Measurements from ENCODE around the gene MKNK2. TPM values are rescaled to one million over a fixed set of nuclear protein-coding genes. Genes with fewer than 3 reads are reported as not detected.

MKNK2 gene
- total and polyA plus RNA-seq, 11 donors, result 110 to 318 (median 155) TPM

GRCh38 chr19:2053601-2054389, 2.8 kb upstream of the MKNK2 start:
- 70 to 77% (median 72%) methylated on average over 20 to 24 of the region's 24 CpGs for WGBS, 4 donors
- TF ChIP-seq CTCF (IDR thresholded peaks at IDR 0.05), result no peak
- no peak for TF ChIP-seq POLR2A (IDR thresholded peaks at IDR 0.05)
- Histone ChIP-seq H3K36me3 (peaks cover 0 to 8% (median 0%) of the 10 kb centered on the region in 9 donors), H3K27ac (peak overlapping the region; percentile 10 to 100 (median 72)), H3K4me3 (no peak overlapping the region), H3K4me1 (peaks cover 9 to 73% (median 50%) of the 10 kb centered on the region in 12 donors), H3K27me3 (no peaks in the 10 kb centered on the region), H3K9me3 (no peaks in the 10 kb centered on the region)
- intact Hi-C loops (cut with DNase I), result loop anchor here in 1 of 10 donors (10.0 kb wide), 1 partner anchor 779 kb away; the partner anchor contains the start of gene FAM174C
- ATAC-seq (peak; percentile 6 to 42 (median 18)), DNase-seq (peak; percentile 78 to 89 (median 86))

GRCh38 chr19:2051773-2052704, 995 bp upstream of the MKNK2 start:
- no peak for TF ChIP-seq POLR2A (IDR thresholded peaks at IDR 0.05)
- no peak for TF ChIP-seq CTCF (IDR thresholded peaks at IDR 0.05)
- H3K36me3 ChIP-seq, result peaks cover 0 to 12% (median 3%) of the 10 kb centered on the region in 9 donors
- no peak for ATAC-seq
- peak in 4 of 5 donors; percentile 70 to 81 (median 72) for DNase-seq
- intact Hi-C loops (cut with DNase I), result loop anchor here in 2 of 10 donors (1.0 to 10.0 kb wide), 2 partner anchors 9 to 777 kb away; partner anchors contain the start of gene FAM174C (in 1 of the 2)
- H3K27ac ChIP-seq, result peak overlapping the region; percentile 83 to 99 (median 95)
- H3K4me3 ChIP-seq, result peak overlapping the region in 11 of 12 donors; percentile 71 to 99 (median 94)
- no peaks in the 10 kb centered on the region for H3K9me3 ChIP-seq
- no peaks in the 10 kb centered on the region for H3K27me3 ChIP-seq
- peaks cover 21 to 76% (median 64%) of the 10 kb centered on the region in 12 donors for H3K4me1 ChIP-seq
- WGBS, 4 donors, result 45 to 62% (median 50%) methylated on average over 15 to 18 of the region's 18 CpGs

- Histone ChIP-seq H3K27me3 (no peaks in the 10 kb centered on the region), H3K4me3 (peak overlapping the region; percentile 71 to 99 (median 95)), H3K9me3 (no peaks in the 10 kb centered on the region), H3K27ac (peak overlapping the region; percentile 83 to 99 (median 96)), H3K4me1 (peaks cover 30 to 79% (median 67%) of the 10 kb centered on the region in 12 donors), H3K36me3 (peaks cover 0 to 27% (median 15%) of the 10 kb centered on the region in 9 donors)
- TF ChIP-seq POLR2A (IDR thresholded peaks at IDR 0.05), result no peak
- no peak for TF ChIP-seq CTCF (IDR thresholded peaks at IDR 0.05)
- ATAC-seq, result peak in 2 of 4 donors; percentile 0 to 3
- DNase-seq, result peak in 1 of 5 donors; percentile 73
- WGBS, 4 donors, result 0 to 1% (median 0%) methylated on average over 9 to 49 of the region's 49 CpGs
- intact Hi-C loops (cut with DNase I), result loop anchor here in 1 of 10 donors (10.0 kb wide), 1 partner anchor 776 kb away; the partner anchor contains the start of gene FAM174C
Measured at GRCh38 chr19:2050349-2050990, 574 bp downstream of the MKNK2 start.
